OCI-LY1 (cell line): ENCODE results near the gene COPRS.
"Not testable (repeated sequence)": the region's sequence is repeated elsewhere in the genome, so short reads cannot be mapped to it uniquely, and the experiment has no call there.

Source experiments
- H2AFZ ChIP-seq: fragments of 200-600 bp; sonication (generic), shearing (Covaris generic); 2 replicates; pipeline ENCODE4 v1.6.0; 2014; ENCODE audit warnings: antibody characterized with exemption, mild to moderate bottlenecking, low read length
- H3F3A ChIP-seq: fragments of 200-600 bp; sonication (generic), shearing (Covaris generic); 2 replicates; pipeline ENCODE4 v1.6.0; 2014; ENCODE audit warnings: mild to moderate bottlenecking, antibody characterized with exemption, low read length, moderate library complexity; ENCODE audit not compliant: insufficient read depth
- H3K27ac ChIP-seq: fragments of 200-600 bp; sonication (generic); 2 replicates; pipeline ENCODE4 v1.5.1; 2014; ENCODE audit warnings: low read length, mixed run types, mild to moderate bottlenecking, low read depth; ENCODE audit not compliant: poor library complexity, severe bottlenecking
- H3K27me3 ChIP-seq: fragments of 200-600 bp; sonication (generic); 2 replicates; pipeline ENCODE4 v1.6.0; 2014; ENCODE audit warnings: antibody characterized with exemption, mild to moderate bottlenecking, low read length, moderate library complexity; ENCODE audit not compliant: insufficient read depth
- H3K36me3 ChIP-seq: fragments of 200-600 bp; sonication (generic); 2 replicates; pipeline ENCODE4 v1.6.1; 2014; ENCODE audit warnings: mild to moderate bottlenecking, antibody characterized with exemption, low read length, moderate library complexity, mixed read lengths; ENCODE audit not compliant: insufficient read depth
- H3K4me1 ChIP-seq: fragments of 200-600 bp; sonication (generic); 2 replicates; pipeline ENCODE4 v1.5.1; 2014; ENCODE audit warnings: mild to moderate bottlenecking, low read length, moderate library complexity; ENCODE audit not compliant: insufficient read depth, severe bottlenecking
- H3K4me2 ChIP-seq: fragments of 200-600 bp; sonication (generic), shearing (Covaris generic); 2 replicates; pipeline ENCODE4 v1.6.1; 2014; ENCODE audit warnings: low read length
- H3K4me3 ChIP-seq: fragments of 200-600 bp; sonication (generic); 2 replicates; pipeline ENCODE4 v1.5.1; 2014; ENCODE audit warnings: low read length, low read depth, mild to moderate bottlenecking, mixed read lengths; ENCODE audit not compliant: poor library complexity, severe bottlenecking
- H3K79me2 ChIP-seq: fragments of 200-600 bp; shearing (Covaris generic); 2 replicates; pipeline ENCODE4 v1.6.1; 2016; ENCODE audit warnings: mixed run types, low read length, mixed read lengths; ENCODE audit not compliant: insufficient read depth
- H3K9ac ChIP-seq: fragments of 200-600 bp; sonication (generic), shearing (Covaris generic); 2 replicates; pipeline ENCODE4 v1.6.1; 2014; ENCODE audit warnings: mild to moderate bottlenecking, low read length, mixed read lengths
- H3K9me2 ChIP-seq: fragments of 200-600 bp; sonication (generic), shearing (Covaris generic); 2 replicates; pipeline ENCODE4 v1.6.1; 2014; ENCODE audit warnings: low read depth, mild to moderate bottlenecking, low read length, mixed read lengths
- H3K9me3 ChIP-seq: fragments of 200-600 bp; shearing (Covaris generic); 2 replicates; pipeline ENCODE4 v1.6.1; 2014; ENCODE audit warnings: low read length, mixed read lengths
- H4K20me1 ChIP-seq: fragments of 200-600 bp; sonication (generic), shearing (Covaris generic); 2 replicates; pipeline ENCODE4 v1.6.0; 2016; ENCODE audit warnings: mild to moderate bottlenecking, low read length; ENCODE audit not compliant: insufficient read depth
- EZH2 ChIP-seq: fragments of 200-600 bp; sonication (generic), shearing (Covaris generic); IDR thresholded peaks from 2 replicates; pipeline ENCODE4 v1.8.0; 2017; ENCODE audit warnings: borderline replicate concordance, mixed run types, mild to moderate bottlenecking, antibody characterized with exemption, low read length, moderate library complexity, mixed read lengths
- TF ChIP-seq, protein P1 (sequence below): fragments of 200-600 bp; sonication (generic), shearing (Covaris generic); IDR thresholded peaks from 2 replicates; pipeline ENCODE4 v1.5.1; 2017; ENCODE audit warnings: mild to moderate bottlenecking, antibody characterized with exemption, low read length, moderate library complexity, mixed read lengths

The COPRS gene

GRCh38 chr17:31830971-31831858, 27.8 kb downstream of the COPRS start:
- peaks cover 2% of the 10 kb centered on the region for H3K4me1 ChIP-seq
- no peaks in the 10 kb centered on the region for H3K79me2 ChIP-seq
- peaks cover 3% of the 10 kb centered on the region; the same call in 1 of the 2 replicates for H3K27me3 ChIP-seq
- H2AFZ ChIP-seq: no peak overlapping the region
- no peaks in the 10 kb centered on the region for H3F3A ChIP-seq
- no peaks in the 10 kb centered on the region for H4K20me1 ChIP-seq
- H3K9me2 ChIP-seq: no peaks in the 10 kb centered on the region
- H3K9ac ChIP-seq: no peak overlapping the region
- no peak for TF ChIP-seq EZH2
- no peak overlapping the region for H3K27ac ChIP-seq
- H3K4me3 ChIP-seq: no peak overlapping the region
- H3K36me3 ChIP-seq: no peaks in the 10 kb centered on the region
- H3K4me2 ChIP-seq: no peak overlapping the region
- H3K9me3 ChIP-seq: no peaks in the 10 kb centered on the region

DNA sequence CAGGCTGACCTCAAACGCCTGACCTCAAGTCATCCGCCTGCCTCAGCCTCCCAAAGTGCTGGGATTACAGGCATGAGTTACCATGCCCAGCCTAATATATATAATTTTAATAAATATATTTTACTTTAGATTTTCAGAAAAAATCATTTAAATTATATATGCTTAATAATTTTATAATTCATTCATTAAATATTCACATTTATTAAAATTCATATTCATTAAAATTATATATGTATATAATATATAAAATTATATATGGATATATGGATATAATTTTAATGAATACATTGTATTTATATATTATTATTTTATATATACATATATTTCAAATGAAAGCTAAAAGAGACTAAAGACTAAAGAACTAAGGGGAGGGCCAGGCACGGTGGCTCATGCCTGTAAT, 29.4 kb downstream of the COPRS start:
- no peaks in the 10 kb centered on the region for H3K36me3 ChIP-seq
- no peak overlapping the region for H2AFZ ChIP-seq
- no peaks in the 10 kb centered on the region for H3F3A ChIP-seq
- H4K20me1 ChIP-seq: no peaks in the 10 kb centered on the region
- peaks cover 3% of the 10 kb centered on the region; the same call in 1 of the 2 replicates for H3K27me3 ChIP-seq
- no peak overlapping the region for H3K4me2 ChIP-seq
- H3K9me3 ChIP-seq: no peaks in the 10 kb centered on the region
- peaks cover 5% of the 10 kb centered on the region for H3K4me1 ChIP-seq
- H3K9ac ChIP-seq: no peak overlapping the region
- H3K4me3 ChIP-seq: no peak overlapping the region
- H3K27ac ChIP-seq: no peak overlapping the region
- H3K79me2 ChIP-seq: no peaks in the 10 kb centered on the region
- TF ChIP-seq, protein P1, sequence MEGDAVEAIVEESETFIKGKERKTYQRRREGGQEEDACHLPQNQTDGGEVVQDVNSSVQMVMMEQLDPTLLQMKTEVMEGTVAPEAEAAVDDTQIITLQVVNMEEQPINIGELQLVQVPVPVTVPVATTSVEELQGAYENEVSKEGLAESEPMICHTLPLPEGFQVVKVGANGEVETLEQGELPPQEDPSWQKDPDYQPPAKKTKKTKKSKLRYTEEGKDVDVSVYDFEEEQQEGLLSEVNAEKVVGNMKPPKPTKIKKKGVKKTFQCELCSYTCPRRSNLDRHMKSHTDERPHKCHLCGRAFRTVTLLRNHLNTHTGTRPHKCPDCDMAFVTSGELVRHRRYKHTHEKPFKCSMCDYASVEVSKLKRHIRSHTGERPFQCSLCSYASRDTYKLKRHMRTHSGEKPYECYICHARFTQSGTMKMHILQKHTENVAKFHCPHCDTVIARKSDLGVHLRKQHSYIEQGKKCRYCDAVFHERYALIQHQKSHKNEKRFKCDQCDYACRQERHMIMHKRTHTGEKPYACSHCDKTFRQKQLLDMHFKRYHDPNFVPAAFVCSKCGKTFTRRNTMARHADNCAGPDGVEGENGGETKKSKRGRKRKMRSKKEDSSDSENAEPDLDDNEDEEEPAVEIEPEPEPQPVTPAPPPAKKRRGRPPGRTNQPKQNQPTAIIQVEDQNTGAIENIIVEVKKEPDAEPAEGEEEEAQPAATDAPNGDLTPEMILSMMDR: no peak
- TF ChIP-seq EZH2: no peak
- no peaks in the 10 kb centered on the region for H3K9me2 ChIP-seq

DNA sequence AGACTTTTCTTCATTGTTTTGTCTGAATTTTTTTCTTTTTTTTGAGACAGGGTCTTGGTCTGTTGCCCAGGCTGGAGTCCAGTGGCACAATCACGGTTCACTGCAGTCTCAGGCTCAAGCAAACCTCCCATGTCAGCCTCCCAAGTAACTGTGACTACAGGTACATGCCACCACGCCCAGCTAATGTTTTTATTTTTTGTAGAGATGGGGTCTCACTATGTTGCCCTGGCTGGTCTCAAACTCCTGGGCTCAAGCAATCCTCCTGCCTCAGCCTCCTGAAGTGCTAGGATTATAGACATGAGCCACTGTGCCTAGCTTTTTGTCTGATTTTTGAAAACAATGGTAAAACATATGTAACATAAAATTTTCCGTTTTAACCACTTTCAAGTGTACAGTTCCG, 30.1 kb downstream of the COPRS start:
- not testable (repeated sequence) for H3K27ac ChIP-seq, H3K27me3 ChIP-seq, H3K9me2 ChIP-seq, H3K79me2 ChIP-seq, H3K36me3 ChIP-seq, H4K20me1 ChIP-seq, H3K4me2 ChIP-seq, H3K4me3 ChIP-seq, H3K4me1 ChIP-seq, H3F3A ChIP-seq, H3K9me3 ChIP-seq, H3K9ac ChIP-seq, H2AFZ ChIP-seq

DNA sequence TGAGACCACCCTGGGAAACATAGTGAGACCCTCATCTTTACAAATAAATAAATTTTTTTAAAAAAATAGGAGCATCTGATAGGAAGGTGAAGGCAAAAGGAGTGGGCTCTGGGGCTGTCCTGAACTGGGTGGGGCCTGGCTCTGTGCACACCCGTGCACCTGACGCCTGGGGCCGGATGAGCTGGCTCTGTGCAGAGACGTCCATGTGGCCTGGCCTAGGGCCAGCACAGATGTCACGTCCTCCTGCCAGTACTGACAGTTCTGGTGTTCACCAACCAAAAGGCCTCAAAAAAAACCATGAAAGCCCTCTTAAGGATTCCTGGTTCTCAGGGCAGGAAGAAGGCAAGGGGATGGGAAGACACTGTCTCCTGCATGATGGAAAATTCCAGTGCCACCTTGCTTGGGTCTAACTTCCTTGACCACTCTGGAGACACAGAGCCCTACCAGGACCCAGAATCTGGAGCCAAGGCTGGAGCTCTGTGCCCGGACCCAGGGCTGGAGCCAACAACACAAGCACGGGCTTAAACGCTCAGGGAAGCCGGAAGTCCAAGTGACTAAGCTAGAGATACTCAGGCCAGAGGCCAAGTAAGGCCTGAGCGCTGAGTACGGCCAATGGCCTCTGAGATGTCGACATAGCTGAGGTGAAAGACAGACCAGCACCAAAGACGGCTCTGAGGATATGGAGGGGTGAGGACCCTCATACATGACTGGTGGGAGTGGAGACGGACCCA, 32.9 kb downstream of the COPRS start:
- no peak overlapping the region for H3K9ac ChIP-seq
- H3K36me3 ChIP-seq: no peaks in the 10 kb centered on the region
- H3K4me2 ChIP-seq: no peak overlapping the region
- no peaks in the 10 kb centered on the region for H3F3A ChIP-seq
- H2AFZ ChIP-seq: no peak overlapping the region
- no peak overlapping the region for H3K4me3 ChIP-seq
- H3K4me1 ChIP-seq: peaks cover 5% of the 10 kb centered on the region
- no peaks in the 10 kb centered on the region for H3K9me3 ChIP-seq
- H4K20me1 ChIP-seq: no peaks in the 10 kb centered on the region
- TF ChIP-seq, protein P1: no peak
- TF ChIP-seq EZH2: no peak
- H3K79me2 ChIP-seq: no peaks in the 10 kb centered on the region
- no peaks in the 10 kb centered on the region for H3K9me2 ChIP-seq
- no peak overlapping the region for H3K27ac ChIP-seq
- H3K27me3 ChIP-seq: peaks cover 3% of the 10 kb centered on the region; the same call in 1 of the 2 replicates
